ENCODE results near the gene GPR135. TPM values are rescaled to one million over a fixed set of nuclear protein-coding genes. Genes with fewer than 3 reads are reported as not detected.

Gene GPR135
- total RNA-seq, 1 donor from 2014 or later, result 3.5 TPM

- Mint-ChIP-seq H3K9me3 (ENCODE audit: unreplicated experiment) (no peaks in the 10 kb centered on the region), H3K27ac (ENCODE audit: unreplicated experiment) (no peak overlapping the region), H3K4me1 (ENCODE audit: unreplicated experiment) (peaks cover 10% of the 10 kb centered on the region), H3K27me3 (ENCODE audit: unreplicated experiment) (no peaks in the 10 kb centered on the region), H3K36me3 (ENCODE audit: unreplicated experiment) (peaks cover 28% of the 10 kb centered on the region), H3K4me3 (ENCODE audit: unreplicated experiment) (no peak overlapping the region)
- DNase-seq (ENCODE audit: extremely low spot score, unreplicated experiment), result no peak
- TF ChIP-seq CTCF (IDR thresholded peaks at IDR 0.05), result no peak
Measured at GRCh38 chr14:59475709-59476108, 10.5 kb upstream of the GPR135 start.

DNA sequence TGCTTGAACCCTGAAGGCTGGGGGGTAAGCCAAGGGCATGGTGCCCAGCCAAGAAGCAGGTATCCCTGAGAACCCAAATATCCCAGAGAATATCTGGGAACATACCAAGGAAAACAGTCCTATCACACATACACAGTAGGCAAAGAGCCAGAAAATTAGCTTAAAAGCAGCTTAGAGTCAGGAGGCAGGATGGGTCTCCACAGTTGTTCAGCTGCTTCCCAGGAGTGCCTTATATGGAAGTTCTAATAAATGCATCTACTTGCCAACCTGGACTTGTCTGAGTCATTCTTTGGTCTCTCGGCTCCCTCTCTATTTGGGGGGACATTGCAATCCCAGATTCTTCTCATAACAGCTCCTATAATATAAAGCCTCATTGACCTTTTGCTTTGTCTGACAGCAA lies 9.0 kb upstream of the GPR135 start:
- TF ChIP-seq CTCF (IDR thresholded peaks at IDR 0.05), result no peak
- Mint-ChIP-seq H3K4me3 (ENCODE audit: unreplicated experiment) (no peak overlapping the region), H3K9me3 (ENCODE audit: unreplicated experiment) (no peaks in the 10 kb centered on the region), H3K36me3 (ENCODE audit: unreplicated experiment) (peaks cover 26% of the 10 kb centered on the region), H3K4me1 (ENCODE audit: unreplicated experiment) (no peaks in the 10 kb centered on the region), H3K27me3 (ENCODE audit: unreplicated experiment) (no peaks in the 10 kb centered on the region), H3K27ac (ENCODE audit: unreplicated experiment) (no peak overlapping the region)
- DNase-seq (ENCODE audit: extremely low spot score, unreplicated experiment), result no peak

DNA sequence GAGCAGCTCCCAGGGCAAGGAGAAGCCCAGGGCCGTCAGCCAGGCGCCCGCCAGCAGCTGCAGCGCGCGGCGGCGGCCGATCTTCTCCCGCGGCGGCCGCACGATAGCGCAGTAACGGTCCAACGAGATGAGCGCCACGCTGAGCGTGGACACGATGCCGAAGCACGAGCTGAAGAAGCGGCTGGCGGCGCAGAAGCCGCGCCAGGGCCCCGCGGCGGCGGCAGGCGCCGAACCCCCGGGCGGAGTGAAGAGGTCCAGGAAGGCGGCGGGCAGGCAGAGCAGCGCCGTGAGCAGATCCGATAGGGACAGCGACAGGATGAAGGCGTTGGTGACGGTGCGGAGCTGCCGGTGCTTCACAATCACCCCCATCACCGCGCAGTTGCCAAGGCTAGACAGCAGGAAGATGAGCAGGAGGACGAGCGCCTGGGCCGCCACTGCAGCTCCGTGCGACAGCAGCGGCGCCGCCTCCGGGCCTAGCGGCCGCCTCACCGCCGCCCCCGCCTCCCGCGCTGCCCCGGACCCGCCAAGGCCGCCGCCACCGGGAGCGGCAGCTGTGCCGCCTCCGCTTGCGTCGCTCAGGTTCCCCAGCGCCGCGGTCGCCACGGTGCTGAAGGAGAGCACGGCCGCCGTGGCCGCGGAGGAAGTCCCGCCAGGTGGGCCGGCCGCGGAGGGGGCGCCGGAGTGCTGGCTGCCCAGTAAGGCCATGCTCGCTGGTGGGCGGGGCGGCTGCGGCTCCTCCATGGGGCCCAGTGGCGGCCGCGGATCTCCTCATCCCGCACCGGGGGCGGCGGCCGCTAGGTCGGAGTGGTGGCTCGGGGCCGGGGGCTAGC lies 479 bp downstream of the GPR135 start:
- H3K27me3 Mint-ChIP-seq (ENCODE audit: unreplicated experiment), result no peaks in the 10 kb centered on the region
- peak overlapping the region; percentile 80 for H3K4me3 Mint-ChIP-seq (ENCODE audit: unreplicated experiment)
- H3K4me1 Mint-ChIP-seq (ENCODE audit: unreplicated experiment), result peaks cover 7% of the 10 kb centered on the region
- H3K36me3 Mint-ChIP-seq (ENCODE audit: unreplicated experiment), result peaks cover 17% of the 10 kb centered on the region
- no peak for TF ChIP-seq CTCF (IDR thresholded peaks at IDR 0.05)
- peak; percentile 87 for DNase-seq (ENCODE audit: extremely low spot score, unreplicated experiment)
- no peaks in the 10 kb centered on the region for H3K9me3 Mint-ChIP-seq (ENCODE audit: unreplicated experiment)
- peak overlapping the region; percentile 71 for H3K27ac Mint-ChIP-seq (ENCODE audit: unreplicated experiment)

- peak overlapping the region; percentile 16 for H3K27ac Mint-ChIP-seq (ENCODE audit: unreplicated experiment)
- peak overlapping the region; percentile 80 for H3K4me3 Mint-ChIP-seq (ENCODE audit: unreplicated experiment)
- peaks cover 7% of the 10 kb centered on the region for H3K4me1 Mint-ChIP-seq (ENCODE audit: unreplicated experiment)
- H3K36me3 Mint-ChIP-seq (ENCODE audit: unreplicated experiment), result peaks cover 20% of the 10 kb centered on the region
- no peak for TF ChIP-seq CTCF (IDR thresholded peaks at IDR 0.05)
- DNase-seq (ENCODE audit: extremely low spot score, unreplicated experiment), result no peak
- H3K9me3 Mint-ChIP-seq (ENCODE audit: unreplicated experiment), result no peaks in the 10 kb centered on the region
- H3K27me3 Mint-ChIP-seq (ENCODE audit: unreplicated experiment), result no peaks in the 10 kb centered on the region
Measured at GRCh38 chr14:59463787-59464485, 1.2 kb downstream of the GPR135 start.

DNA sequence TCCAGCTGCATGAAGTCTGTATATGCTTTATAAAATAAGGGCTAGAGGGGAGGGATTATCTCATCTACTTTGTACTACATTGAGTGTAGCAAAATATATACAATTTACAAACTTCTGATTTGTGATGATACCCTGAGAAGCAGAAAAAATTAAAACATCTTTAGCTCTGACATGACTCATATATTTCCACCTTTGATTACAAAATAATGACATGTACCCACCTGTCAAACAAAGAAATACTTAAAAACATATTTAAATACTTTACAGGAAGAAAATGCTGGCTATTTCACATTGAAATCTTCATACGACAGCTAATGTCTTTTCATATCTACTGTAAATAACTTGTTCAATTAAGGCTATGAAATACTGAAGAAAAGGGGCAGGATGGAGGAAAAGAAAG lies 3.3 kb downstream of the GPR135 start:
- Mint-ChIP-seq H3K4me1 (ENCODE audit: unreplicated experiment) (peaks cover 7% of the 10 kb centered on the region), H3K4me3 (ENCODE audit: unreplicated experiment) (no peak overlapping the region), H3K36me3 (ENCODE audit: unreplicated experiment) (peaks cover 38% of the 10 kb centered on the region), H3K27me3 (ENCODE audit: unreplicated experiment) (no peaks in the 10 kb centered on the region), H3K27ac (ENCODE audit: unreplicated experiment) (no peak overlapping the region), H3K9me3 (ENCODE audit: unreplicated experiment) (peaks cover 10% of the 10 kb centered on the region)
- no peak for TF ChIP-seq CTCF (IDR thresholded peaks at IDR 0.05)
- no peak for DNase-seq (ENCODE audit: extremely low spot score, unreplicated experiment)
